ENCODE measurements around the gene FAM222A.

FAM222A gene

GRCh38 chr12:109705291-109705690 is 8.3 kb upstream of the FAM222A start:
- Histone ChIP-seq H3K4me1 (ENCODE audit: low read length) (no peaks in the 10 kb centered on the region), H3K36me3 (replicated peaks; ENCODE audit: low read depth, low read length) (no peaks in the 10 kb centered on the region), H3K4me3 (ENCODE audit: low read length) (no peak overlapping the region), H3K27me3 (ENCODE audit: low read depth, low read length) (peaks cover 14% of the 10 kb centered on the region), H3K27ac (ENCODE audit: low read length) (no peak overlapping the region), H3K79me2 (ENCODE audit: low read length) (no peaks in the 10 kb centered on the region), H3K9ac (ENCODE audit: low read length) (no peak overlapping the region), H2AFZ (ENCODE audit: low read depth, low read length) (no peak overlapping the region), H3K9me3 (ENCODE audit: insufficient read depth, low read length) (no peaks in the 10 kb centered on the region), H4K20me1 (ENCODE audit: insufficient read depth, low read length) (no peaks in the 10 kb centered on the region), H3K4me2 (ENCODE audit: low read length) (no peak overlapping the region)
- TF ChIP-seq EZH2phosphoT487 (IDR thresholded peaks at IDR 0.05; ENCODE audit: low read depth): no peak
- TF ChIP-seq CTCF (IDR thresholded peaks at IDR 0.05; ENCODE audit: low read depth, low read length): no peak

- Histone ChIP-seq H3K27ac (ENCODE audit: low read length) (no peak overlapping the region), H3K4me3 (ENCODE audit: low read length) (no peak overlapping the region), H4K20me1 (ENCODE audit: insufficient read depth, low read length) (no peaks in the 10 kb centered on the region), H3K27me3 (ENCODE audit: low read depth, low read length) (peaks cover 9% of the 10 kb centered on the region; the same call in 1 of the 2 replicates), H3K79me2 (ENCODE audit: low read length) (no peaks in the 10 kb centered on the region), H3K4me2 (ENCODE audit: low read length) (no peak overlapping the region), H3K9ac (ENCODE audit: low read length) (no peak overlapping the region), H3K36me3 (replicated peaks; ENCODE audit: low read depth, low read length) (no peaks in the 10 kb centered on the region), H3K9me3 (ENCODE audit: insufficient read depth, low read length) (no peaks in the 10 kb centered on the region), H3K4me1 (ENCODE audit: low read length) (no peaks in the 10 kb centered on the region), H2AFZ (ENCODE audit: low read depth, low read length) (no peak overlapping the region)
- no peak for TF ChIP-seq EZH2phosphoT487 (IDR thresholded peaks at IDR 0.05; ENCODE audit: low read depth)
- no peak for TF ChIP-seq CTCF (IDR thresholded peaks at IDR 0.05; ENCODE audit: low read depth, low read length)
Measured at GRCh38 chr12:109706398-109706746, 7.3 kb upstream of the FAM222A start.

- Histone ChIP-seq H3K27ac (ENCODE audit: low read length) (no peak overlapping the region), H3K4me1 (ENCODE audit: low read length) (no peaks in the 10 kb centered on the region), H4K20me1 (ENCODE audit: insufficient read depth, low read length) (no peaks in the 10 kb centered on the region), H3K36me3 (replicated peaks; ENCODE audit: low read depth, low read length) (no peaks in the 10 kb centered on the region), H2AFZ (ENCODE audit: low read depth, low read length) (no peak overlapping the region), H3K79me2 (ENCODE audit: low read length) (no peaks in the 10 kb centered on the region), H3K9ac (ENCODE audit: low read length) (no peak overlapping the region), H3K27me3 (ENCODE audit: low read depth, low read length) (peaks cover 9% of the 10 kb centered on the region; the same call in 1 of the 2 replicates), H3K4me3 (ENCODE audit: low read length) (no peak overlapping the region), H3K9me3 (ENCODE audit: insufficient read depth, low read length) (no peaks in the 10 kb centered on the region), H3K4me2 (ENCODE audit: low read length) (no peak overlapping the region)
- no peak for TF ChIP-seq EZH2phosphoT487 (IDR thresholded peaks at IDR 0.05; ENCODE audit: low read depth)
- TF ChIP-seq CTCF (IDR thresholded peaks at IDR 0.05; ENCODE audit: low read depth, low read length): no peak
Measured at GRCh38 chr12:109706747-109707469, 6.7 kb upstream of the FAM222A start.

- no peaks in the 10 kb centered on the region for H3K9me3 ChIP-seq (ENCODE audit: insufficient read depth, low read length)
- H3K4me1 ChIP-seq (ENCODE audit: low read length): no peaks in the 10 kb centered on the region
- no peak overlapping the region for H3K4me2 ChIP-seq (ENCODE audit: low read length)
- no peaks in the 10 kb centered on the region for H4K20me1 ChIP-seq (ENCODE audit: insufficient read depth, low read length)
- no peaks in the 10 kb centered on the region for H3K79me2 ChIP-seq (ENCODE audit: low read length)
- H3K4me3 ChIP-seq (ENCODE audit: low read length): no peak overlapping the region
- H3K27me3 ChIP-seq (ENCODE audit: low read depth, low read length): peaks cover 9% of the 10 kb centered on the region; the same call in 1 of the 2 replicates
- no peak overlapping the region for H3K9ac ChIP-seq (ENCODE audit: low read length)
- H2AFZ ChIP-seq (ENCODE audit: low read depth, low read length): no peak overlapping the region
- no peak overlapping the region for H3K27ac ChIP-seq (ENCODE audit: low read length)
- H3K36me3 ChIP-seq (replicated peaks; ENCODE audit: low read depth, low read length): no peaks in the 10 kb centered on the region
- TF ChIP-seq EZH2phosphoT487 (IDR thresholded peaks at IDR 0.05; ENCODE audit: low read depth) (no peak), CTCF (IDR thresholded peaks at IDR 0.05; ENCODE audit: low read depth, low read length) (no peak)
Measured at GRCh38 chr12:109707470-109707821, 6.2 kb upstream of the FAM222A start.

Data from OCI-LY3 (cell line).